Measurements from ENCODE around the gene CFAP97D1.
"Not testable (repeated sequence)": the region's sequence is repeated elsewhere in the genome, so short reads cannot be mapped to it uniquely, and the experiment has no call there.

The CFAP97D1 gene

GRCh38 chr17:43768943-43769342, 11.3 kb upstream of the CFAP97D1 start:
- no peak for DNase-seq

- DNase-seq: no peak
Measured at GRCh38 chr17:43769426-43769825, 10.8 kb upstream of the CFAP97D1 start.

GRCh38 chr17:43769859-43770258, 10.4 kb upstream of the CFAP97D1 start:
- DNase-seq: no peak

- no peak for DNase-seq
Measured at GRCh38 chr17:43770957-43771356, 9.3 kb upstream of the CFAP97D1 start.

- no peak for DNase-seq
Measured at GRCh38 chr17:43771463-43771862, 8.8 kb upstream of the CFAP97D1 start.

GRCh38 chr17:43772877-43773648, 7.2 kb upstream of the CFAP97D1 start:
- DNase-seq: no peak

GRCh38 chr17:43774304-43775250, 5.7 kb upstream of the CFAP97D1 start:
- no peak for DNase-seq

- peak; percentile 65 for DNase-seq
Measured at GRCh38 chr17:43778337-43779144, 1.7 kb upstream of the CFAP97D1 start, which contains the start of gene DUSP3. Gene DUSP3 (minus strand): TSS chr17:43778977. CDS start chr17:43778924, 53 bp downstream.

- no peak for DNase-seq
Measured at GRCh38 chr17:43779145-43780125, 800 bp upstream of the CFAP97D1 start.

- no peak for DNase-seq
Measured at GRCh38 chr17:43782913-43783680, 2.9 kb downstream of the CFAP97D1 start.

- DNase-seq: no peak
Measured at GRCh38 chr17:43784068-43784467, 3.8 kb downstream of the CFAP97D1 start.

- no peak for DNase-seq
Measured at GRCh38 chr17:43784628-43785101, 4.4 kb downstream of the CFAP97D1 start.

GRCh38 chr17:43787728-43788127, 7.5 kb downstream of the CFAP97D1 start:
- no peak for DNase-seq

GRCh38 chr17:43788540-43788939, 8.3 kb downstream of the CFAP97D1 start:
- DNase-seq: no peak

GRCh38 chr17:43789482-43789881, 9.2 kb downstream of the CFAP97D1 start:
- no peak for DNase-seq

GRCh38 chr17:43790311-43790940, 10.2 kb downstream of the CFAP97D1 start:
- peak; percentile 7 for DNase-seq

GRCh38 chr17:43791589-43791988, 11.4 kb downstream of the CFAP97D1 start:
- DNase-seq: peak; percentile 97

- DNase-seq: not testable (repeated sequence)
Measured at GRCh38 chr17:43792668-43793067, 12.4 kb downstream of the CFAP97D1 start.

- not testable (repeated sequence) for DNase-seq
Measured at GRCh38 chr17:43798024-43798423, 17.8 kb downstream of the CFAP97D1 start.

- no peak for DNase-seq
Measured at GRCh38 chr17:43799047-43799446, 18.8 kb downstream of the CFAP97D1 start.

All from NCI-H2171 treated with DMSO at 0.1 percent for 48 hours (cell line).